Esophagus squamous epithelium (tissue), 5 donors: Measurements from ENCODE around the gene FBXL2. TPM values are rescaled to one million over a fixed set of nuclear protein-coding genes. Genes with fewer than 3 reads are reported as not detected.

Source experiments
- DNase-seq: peaks from one replicate; lab custom pipeline; 2025; lab: John Stamatoyannopoulos, UW
- H3K27ac ChIP-seq, 4 donors: fragments of 200-600 bp; sonication (generic); one replicate each; pipeline ENCODE4 v1.5.1; 2016 to 2019; ENCODE audit warnings: mild to moderate bottlenecking in 1 of 4
- H3K27me3 ChIP-seq, 4 donors: fragments of 200-600 bp; sonication (generic); 1 replicate in 3 of 4; 2 replicates in 1 of 4; pipeline versions ENCODE4 v1.5.1 to v1.6.0; 2017 to 2021; ENCODE audit warnings: antibody characterized with exemption in 1 of 4
- H3K36me3 ChIP-seq, 3 donors: fragments of 200-600 bp; sonication (generic); one replicate each; pipeline ENCODE4 v1.5.1; 2016 to 2019
- H3K4me1 ChIP-seq, 3 donors: fragments of 200-600 bp; sonication (generic); one replicate each; pipeline ENCODE4 v1.5.1; 2017 to 2019
- H3K4me3 ChIP-seq, 4 donors: fragments of 200-600 bp; sonication (generic); 1 replicate in 3 of 4; 2 replicates in 1 of 4; pipeline ENCODE4 v1.5.1; 2016 to 2019; ENCODE audit warnings: mild to moderate bottlenecking in 2 of 4, moderate library complexity in 1 of 4
- H3K9me3 ChIP-seq, 3 donors: fragments of 200-600 bp; sonication (generic); one replicate each; pipeline ENCODE4 v1.5.1; 2016 to 2019
- CTCF ChIP-seq, 6 experiments: fragments of 450-650 bp in 4 of 6; fragments of 200-600 bp in 2 of 6; sonication (generic) in 2 of 6; IDR thresholded peaks; one replicate each; pipeline ENCODE4 v1.5.1; 2016 to 2019; ENCODE audit warnings: antibody characterized with exemption in 6 of 6, mild to moderate bottlenecking in 4 of 6, moderate library complexity in 4 of 6
- POLR2A ChIP-seq, 4 donors: fragments of 450-650 bp; IDR thresholded peaks; one replicate each; pipeline ENCODE4 v1.6.1; 2017; ENCODE audit warnings: antibody characterized with exemption in 4 of 4, mild to moderate bottlenecking in 4 of 4, moderate library complexity in 3 of 4
- WGBS, 2 donors: methylation state at CpG; one replicate each; pipeline ENCODE4 v1.1.5; 2018; 5-methylcytosine and 5-hydroxymethylcytosine counted together
- intact Hi-C: fragments of 100-400 bp; cut with DNase I; formaldehyde crosslinking; loops from one replicate; pipeline ENCODE4 v1.15.0; 2022
- total RNA-seq, 4 donors: library from RNA; depleted of rRNA; stranded (reverse); fragments of >200 nt; gene quantifications; one replicate each; pipeline ENCODE4 v1.1.0, GENCODE V29; 2016
- donor health status: DM: yes; HTN: yes; CAD: no.

FBXL2 gene
- total RNA-seq, 4 donors from 2014 or later: 0.85 to 4.0 (median 1.9) TPM

- no peaks in the 10 kb centered on the region for H3K4me1 ChIP-seq
- H3K36me3 ChIP-seq: no peaks in the 10 kb centered on the region
- peaks cover 0 to 4% (median under 1%) of the 10 kb centered on the region in 3 donors for H3K9me3 ChIP-seq
- no peaks in the 10 kb centered on the region for H3K27me3 ChIP-seq
- no peak for DNase-seq
- intact Hi-C loops: no loop called here
- TF ChIP-seq CTCF (IDR thresholded peaks at IDR 0.05) (no peak), POLR2A (IDR thresholded peaks at IDR 0.05) (no peak)
- no peak overlapping the region for H3K4me3 ChIP-seq
- no peak overlapping the region for H3K27ac ChIP-seq
Observed at GRCh38 chr3:33339758-33340157, 62.5 kb downstream of the FBXL2 start.

- WGBS, 2 donors: 41 to 44% methylated on average over 5 of the region's 5 CpGs
- TF ChIP-seq CTCF (IDR thresholded peaks at IDR 0.05) (peak in 1 of 6 experiments; percentile 16), POLR2A (IDR thresholded peaks at IDR 0.05) (no peak)
- no peak for DNase-seq
- no peak overlapping the region for H3K27ac ChIP-seq
- H3K9me3 ChIP-seq: no peaks in the 10 kb centered on the region
- no peaks in the 10 kb centered on the region for H3K36me3 ChIP-seq
- no peaks in the 10 kb centered on the region for H3K27me3 ChIP-seq
- peaks cover 0 to 10% (median 4%) of the 10 kb centered on the region in 3 donors for H3K4me1 ChIP-seq
- no peak overlapping the region for H3K4me3 ChIP-seq
- intact Hi-C loops: no loop called here
Observed at GRCh38 chr3:33355611-33356010, 78.4 kb downstream of the FBXL2 start.

GRCh38 chr3:33358172-33358781 is 81.0 kb downstream of the FBXL2 start:
- Histone ChIP-seq H3K27ac (no peak overlapping the region), H3K4me1 (peaks cover 0 to 10% (median 4%) of the 10 kb centered on the region in 3 donors), H3K27me3 (no peaks in the 10 kb centered on the region), H3K4me3 (no peak overlapping the region), H3K9me3 (no peaks in the 10 kb centered on the region), H3K36me3 (no peaks in the 10 kb centered on the region)
- no peak for TF ChIP-seq POLR2A (IDR thresholded peaks at IDR 0.05)
- no peak for TF ChIP-seq CTCF (IDR thresholded peaks at IDR 0.05)
- DNase-seq: no peak
- intact Hi-C loops: no loop called here
- 72 to 82% methylated on average over 4 of the region's 4 CpGs for WGBS, 2 donors

GRCh38 chr3:33360136-33360825 is 83.0 kb downstream of the FBXL2 start:
- intact Hi-C loops: loop anchor here (10.0 kb wide), 1 partner anchor 415 kb away; no protein-coding TSS in a partner anchor
- whole genome bisulfite sequencing, 2 donors: 36 to 45% methylated on average over 1 of the region's 1 CpG
- H3K9me3 ChIP-seq: no peaks in the 10 kb centered on the region
- no peaks in the 10 kb centered on the region for H3K27me3 ChIP-seq
- no peak for DNase-seq
- H3K27ac ChIP-seq: peak overlapping the region in 2 of 4 donors; percentile 42 to 64
- peaks cover 0 to 10% (median 4%) of the 10 kb centered on the region in 3 donors for H3K4me1 ChIP-seq
- TF ChIP-seq CTCF (IDR thresholded peaks at IDR 0.05) (no peak), POLR2A (IDR thresholded peaks at IDR 0.05) (no peak)
- H3K36me3 ChIP-seq: no peaks in the 10 kb centered on the region
- no peak overlapping the region for H3K4me3 ChIP-seq

- Histone ChIP-seq H3K27ac (no peak overlapping the region), H3K9me3 (no peaks in the 10 kb centered on the region), H3K4me1 (peaks cover 0 to 6% (median 4%) of the 10 kb centered on the region in 3 donors), H3K36me3 (no peaks in the 10 kb centered on the region), H3K4me3 (no peak overlapping the region), H3K27me3 (no peaks in the 10 kb centered on the region)
- TF ChIP-seq CTCF (IDR thresholded peaks at IDR 0.05): no peak
- no peak for TF ChIP-seq POLR2A (IDR thresholded peaks at IDR 0.05)
- DNase-seq: no peak
- intact Hi-C loops: loop anchor here (10.0 kb wide), 1 partner anchor 418 kb away; no protein-coding TSS in a partner anchor
- WGBS, 2 donors: 76 to 79% methylated on average over 3 of the region's 3 CpGs
Observed at GRCh38 chr3:33363113-33363800, 86.0 kb downstream of the FBXL2 start.
